HUES48 (cell line): ENCODE results near the gene FOXP3.

Experiments used
- H3K27ac ChIP-seq: one replicate; pipeline ENCODE4 v1.7.0; 2013; ENCODE audit warnings: low read depth, low read length, inconsistent platforms
- H3K27me3 ChIP-seq: 2 replicates; pipeline ENCODE4 v1.6.1; 2013; ENCODE audit warnings: mild to moderate bottlenecking, low read length; ENCODE audit not compliant: control insufficient read depth, insufficient read depth
- H3K36me3 ChIP-seq: 2 replicates; pipeline ENCODE4 v1.6.1; 2013; ENCODE audit warnings: low read length; ENCODE audit not compliant: control insufficient read depth, insufficient read depth
- H3K4me1 ChIP-seq: 2 replicates; pipeline ENCODE4 v1.6.1; 2013; ENCODE audit warnings: mild to moderate bottlenecking, low read length; ENCODE audit not compliant: control insufficient read depth, insufficient read depth
- H3K4me3 ChIP-seq: 2 replicates; pipeline ENCODE4 v1.5.1; 2013; ENCODE audit warnings: mild to moderate bottlenecking, low read depth, low read length
- H3K9ac ChIP-seq: 2 replicates; pipeline ENCODE4 v1.6.1; 2013; ENCODE audit warnings: mild to moderate bottlenecking, low read depth, low read length, moderate library complexity
- H3K9me3 ChIP-seq: 2 replicates; pipeline ENCODE4 v1.6.1; 2013; ENCODE audit warnings: low read length; ENCODE audit not compliant: control insufficient read depth, insufficient read depth

FOXP3 gene

DNA sequence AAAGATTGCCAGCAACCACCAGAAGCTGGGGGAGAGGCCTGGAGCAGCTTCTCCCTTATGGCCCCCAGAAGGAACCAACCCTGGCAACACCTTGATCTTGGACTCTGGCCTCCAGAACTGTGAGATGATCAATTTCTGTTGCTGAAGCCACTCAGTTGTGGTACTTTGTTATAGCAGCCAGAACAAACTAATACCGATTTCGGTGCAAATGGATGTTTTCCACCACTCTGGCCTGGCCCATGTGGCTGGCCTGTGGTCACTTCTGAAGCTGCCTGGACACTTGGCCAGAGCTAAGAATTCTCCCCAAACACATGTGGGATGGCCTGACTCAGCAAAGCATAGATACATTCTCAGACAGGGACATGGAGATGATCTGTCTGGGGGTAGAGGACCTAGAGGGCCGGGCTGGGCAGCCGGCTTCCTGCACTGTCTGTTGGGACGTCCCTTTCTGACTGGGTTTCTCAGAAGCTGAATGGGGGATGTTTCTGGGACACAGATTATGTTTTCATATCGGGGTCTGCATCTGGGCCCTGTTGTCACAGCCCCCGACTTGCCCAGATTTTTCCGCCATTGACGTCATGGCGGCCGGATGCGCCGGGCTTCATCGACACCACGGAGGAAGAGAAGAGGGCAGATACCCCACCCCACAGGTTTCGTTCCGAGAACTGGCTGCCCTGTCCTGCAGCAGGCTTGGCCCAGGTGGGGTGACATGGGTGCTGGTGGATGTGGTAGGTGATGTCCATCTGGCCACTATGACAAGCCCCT lies 4.1 kb downstream of the FOXP3 start:
- peaks cover 28% of the 10 kb centered on the region for H3K9me3 ChIP-seq
- H3K4me3 ChIP-seq, result no peak overlapping the region
- no peaks in the 10 kb centered on the region for H3K27me3 ChIP-seq
- H3K4me1 ChIP-seq, result no peaks in the 10 kb centered on the region
- no peak overlapping the region for H3K27ac ChIP-seq
- no peaks in the 10 kb centered on the region for H3K36me3 ChIP-seq
- no peak overlapping the region for H3K9ac ChIP-seq

DNA sequence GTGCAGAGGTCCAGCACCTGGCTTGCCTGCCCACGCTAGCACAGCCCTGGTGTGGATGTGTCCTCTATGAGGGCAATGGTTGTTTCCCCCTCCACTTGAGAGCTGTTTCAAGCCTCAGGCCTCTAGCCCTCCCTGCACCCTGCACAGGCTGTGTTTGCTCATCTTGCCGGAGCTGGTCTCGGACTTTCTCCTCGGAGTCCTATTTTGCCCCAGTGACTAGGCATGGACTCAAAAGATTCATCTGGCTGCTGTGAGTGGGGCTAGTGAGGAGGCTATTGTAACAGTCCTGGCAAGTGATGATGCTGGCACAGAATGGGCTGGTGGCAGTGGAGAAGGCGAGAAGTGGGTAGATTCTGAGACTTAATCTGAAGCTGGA lies 5.8 kb downstream of the FOXP3 start:
- Histone ChIP-seq H3K4me1 (no peaks in the 10 kb centered on the region), H3K4me3 (no peak overlapping the region), H3K36me3 (no peaks in the 10 kb centered on the region), H3K27ac (no peak overlapping the region), H3K9me3 (peaks cover 28% of the 10 kb centered on the region), H3K27me3 (no peaks in the 10 kb centered on the region), H3K9ac (no peak overlapping the region)

- Histone ChIP-seq H3K27ac (no peak overlapping the region), H3K36me3 (no peaks in the 10 kb centered on the region), H3K4me1 (no peaks in the 10 kb centered on the region), H3K9me3 (peaks cover 26% of the 10 kb centered on the region), H3K9ac (no peak overlapping the region), H3K27me3 (no peaks in the 10 kb centered on the region), H3K4me3 (no peak overlapping the region)
These were observed 6.4 kb downstream of the FOXP3 start for GRCh38 chrX:49257846-49258748.

DNA sequence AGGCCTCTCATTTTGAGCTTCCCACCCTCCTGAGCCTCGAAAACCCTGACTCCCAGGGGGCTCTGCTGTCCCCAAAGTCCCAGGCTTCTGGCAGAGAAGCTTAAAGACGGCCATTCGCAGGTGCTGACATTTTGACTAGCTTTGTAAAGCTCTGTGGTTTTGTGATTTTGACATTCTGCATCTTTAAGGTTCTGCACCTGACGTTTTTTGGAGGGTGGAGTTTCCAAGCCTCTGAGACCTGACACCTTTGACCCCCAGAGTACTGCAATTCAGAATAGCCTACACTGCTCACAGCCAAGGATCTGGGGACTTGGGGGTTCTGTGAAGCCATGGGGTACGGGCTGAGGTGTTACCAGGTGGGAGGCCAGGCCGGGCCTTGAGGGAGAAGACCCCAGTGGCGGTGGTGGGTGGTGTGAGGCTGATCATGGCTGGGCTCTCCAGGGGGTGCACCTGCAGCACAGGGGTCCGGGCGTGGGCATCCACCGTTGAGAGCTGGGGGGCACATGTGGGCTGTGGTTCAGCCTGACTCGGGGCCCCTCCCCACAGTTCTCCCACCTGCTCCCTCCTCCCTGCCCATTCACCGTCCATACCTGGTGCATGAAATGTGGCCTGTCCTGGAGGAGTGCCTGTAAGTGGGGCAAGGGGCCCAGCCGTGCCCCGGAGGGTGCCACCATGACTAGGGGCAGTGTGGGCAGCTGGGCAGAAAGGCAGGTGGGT lies 7.3 kb downstream of the FOXP3 start:
- Histone ChIP-seq H3K4me1 (no peaks in the 10 kb centered on the region), H3K9me3 (peaks cover 26% of the 10 kb centered on the region), H3K4me3 (no peak overlapping the region), H3K36me3 (no peaks in the 10 kb centered on the region), H3K27me3 (no peaks in the 10 kb centered on the region), H3K27ac (no peak overlapping the region), H3K9ac (no peak overlapping the region)

- Histone ChIP-seq H3K27me3 (no peaks in the 10 kb centered on the region), H3K36me3 (no peaks in the 10 kb centered on the region), H3K4me1 (no peaks in the 10 kb centered on the region), H3K9me3 (peaks cover 28% of the 10 kb centered on the region), H3K27ac (no peak overlapping the region), H3K9ac (no peak overlapping the region), H3K4me3 (no peak overlapping the region)
These were observed 8.1 kb downstream of the FOXP3 start for GRCh38 chrX:49256268-49256995.

GRCh38 chrX:49254639-49255038 lies 9.9 kb downstream of the FOXP3 start:
- Histone ChIP-seq H3K27ac (no peak overlapping the region), H3K9ac (no peak overlapping the region), H3K27me3 (no peaks in the 10 kb centered on the region), H3K36me3 (no peaks in the 10 kb centered on the region), H3K9me3 (peaks cover 19% of the 10 kb centered on the region), H3K4me1 (no peaks in the 10 kb centered on the region), H3K4me3 (no peak overlapping the region)

DNA sequence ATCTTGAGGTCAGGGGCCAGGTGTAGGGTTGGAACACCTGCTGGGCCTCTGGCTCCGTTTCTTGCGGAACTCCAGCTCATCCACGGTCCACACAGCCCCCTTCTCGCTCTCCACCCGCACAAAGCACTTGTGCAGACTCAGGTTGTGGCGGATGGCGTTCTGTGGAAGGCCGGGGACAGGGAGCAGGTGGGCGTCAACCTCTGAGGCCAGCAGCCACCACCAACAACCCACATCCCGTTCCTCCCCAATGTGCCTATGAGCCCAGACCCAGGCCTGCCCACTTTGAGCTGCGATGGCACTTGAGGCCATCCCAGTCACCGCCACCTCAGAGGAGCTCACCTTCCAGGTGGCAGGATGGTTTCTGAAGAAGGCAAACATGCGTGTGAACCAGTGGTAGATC lies 13.2 kb downstream of the FOXP3 start:
- Histone ChIP-seq H3K36me3 (peaks cover 6% of the 10 kb centered on the region; the same call in 1 of the 2 replicates), H3K9me3 (peaks cover 15% of the 10 kb centered on the region), H3K27me3 (no peaks in the 10 kb centered on the region), H3K4me1 (no peaks in the 10 kb centered on the region), H3K9ac (no peak overlapping the region), H3K4me3 (no peak overlapping the region), H3K27ac (no peak overlapping the region)

DNA sequence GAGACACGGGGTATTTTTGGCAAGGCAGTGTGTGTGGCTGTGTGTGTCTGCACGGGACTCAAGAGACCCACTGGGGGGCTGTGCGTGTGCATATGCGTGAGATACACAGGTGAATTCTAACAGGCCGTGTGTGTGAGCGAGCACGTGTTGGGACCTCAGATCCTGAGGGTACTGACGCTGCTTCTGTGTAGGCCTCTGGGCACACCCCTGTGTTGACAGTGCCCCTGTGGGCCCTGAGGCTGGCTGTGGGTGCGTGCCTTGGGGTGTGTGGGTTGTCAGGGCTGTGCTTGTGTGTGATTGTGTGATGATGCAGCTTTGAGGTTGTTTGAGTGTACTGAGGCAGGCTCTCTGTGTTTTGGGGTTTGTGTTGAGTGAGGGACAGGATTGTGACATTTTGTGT lies 13.9 kb downstream of the FOXP3 start:
- no peaks in the 10 kb centered on the region for H3K27me3 ChIP-seq
- peaks cover 6% of the 10 kb centered on the region; the same call in 1 of the 2 replicates for H3K36me3 ChIP-seq
- H3K4me1 ChIP-seq, result no peaks in the 10 kb centered on the region
- no peak overlapping the region for H3K27ac ChIP-seq
- no peak overlapping the region for H3K4me3 ChIP-seq
- H3K9me3 ChIP-seq, result peaks cover 9% of the 10 kb centered on the region
- no peak overlapping the region for H3K9ac ChIP-seq

DNA sequence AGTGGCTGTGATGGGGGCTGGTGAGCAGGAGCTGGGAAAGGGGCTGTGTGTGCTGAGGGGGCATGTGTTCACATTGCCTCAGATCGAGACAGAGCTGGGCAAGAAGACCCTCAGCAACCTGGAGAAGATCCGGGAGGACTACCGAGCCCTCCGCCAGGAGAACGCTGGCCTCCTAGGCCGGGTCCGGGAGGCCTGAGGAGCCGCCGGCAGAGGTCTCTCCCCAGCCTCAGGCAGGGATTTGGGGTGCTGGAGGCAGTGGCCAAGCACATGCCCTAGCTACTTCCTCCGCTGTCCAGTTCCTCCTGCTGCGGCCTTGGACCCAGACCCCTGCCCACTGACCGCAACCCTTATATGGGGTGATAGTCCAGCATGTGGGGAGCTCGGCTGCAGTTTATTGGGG lies 14.4 kb downstream of the FOXP3 start:
- no peaks in the 10 kb centered on the region for H3K27me3 ChIP-seq
- H3K9ac ChIP-seq, result no peak overlapping the region
- peaks cover 6% of the 10 kb centered on the region; the same call in 1 of the 2 replicates for H3K36me3 ChIP-seq
- no peak overlapping the region for H3K27ac ChIP-seq
- no peak overlapping the region for H3K4me3 ChIP-seq
- H3K4me1 ChIP-seq, result no peaks in the 10 kb centered on the region
- H3K9me3 ChIP-seq, result peaks cover 6% of the 10 kb centered on the region

- Histone ChIP-seq H3K4me3 (no peak overlapping the region), H3K9ac (no peak overlapping the region), H3K27ac (no peak overlapping the region), H3K9me3 (peaks cover 5% of the 10 kb centered on the region), H3K36me3 (peaks cover 6% of the 10 kb centered on the region; the same call in 1 of the 2 replicates), H3K27me3 (no peaks in the 10 kb centered on the region), H3K4me1 (no peaks in the 10 kb centered on the region)
These were observed 14.9 kb downstream of the FOXP3 start for GRCh38 chrX:49249616-49250015.
